Limb (tissue), 2 donors: Measurements from ENCODE around the gene CALHM6.

Source experiments
- DNase-seq, 2 donors: peaks; one replicate each; pipeline ENCODE4 v3.0.0-alpha.2; 2016; ENCODE audit errors: extremely low spot score in 2 of 2

The CALHM6 gene

GRCh38 chr6:116461331-116461931 is at the start of gene CALHM6:
Gene CALHM6, plus strand, starts transcription at chr6:116461375. Its CDS starts 555 bp downstream, at chr6:116461930.
- DNase-seq, result no peak

- DNase-seq, result no peak
Observed at GRCh38 chr6:116412270-116412669, 48.9 kb upstream of the CALHM6 start.

GRCh38 chr6:116413357-116413756 is 47.8 kb upstream of the CALHM6 start:
- DNase-seq, result no peak

- no peak for DNase-seq
Observed at GRCh38 chr6:116417661-116418060, 43.5 kb upstream of the CALHM6 start.

GRCh38 chr6:116419069-116419786 is 41.9 kb upstream of the CALHM6 start:
- DNase-seq, result no peak

- no peak for DNase-seq
Observed at GRCh38 chr6:116420341-116420740, 40.8 kb upstream of the CALHM6 start.

GRCh38 chr6:116422238-116422637 is 38.9 kb upstream of the CALHM6 start:
- DNase-seq, result no peak

GRCh38 chr6:116424001-116424400 is 37.2 kb upstream of the CALHM6 start:
- no peak for DNase-seq

GRCh38 chr6:116426551-116426950 is 34.6 kb upstream of the CALHM6 start:
- no peak for DNase-seq

GRCh38 chr6:116429111-116429510 is 32.1 kb upstream of the CALHM6 start:
- DNase-seq, result no peak

GRCh38 chr6:116430860-116431259 is 30.3 kb upstream of the CALHM6 start:
- no peak for DNase-seq

GRCh38 chr6:116431964-116432595 is 29.1 kb upstream of the CALHM6 start:
- DNase-seq, result no peak

- DNase-seq, result no peak
Observed at GRCh38 chr6:116433206-116433712, 27.9 kb upstream of the CALHM6 start.

- no peak for DNase-seq
Observed at GRCh38 chr6:116434056-116434725, 27.0 kb upstream of the CALHM6 start.

GRCh38 chr6:116436586-116436985 is 24.6 kb upstream of the CALHM6 start:
- DNase-seq, result no peak

GRCh38 chr6:116437656-116438055 is 23.5 kb upstream of the CALHM6 start:
- no peak for DNase-seq

- DNase-seq, result no peak
Observed at GRCh38 chr6:116438590-116439448, 22.4 kb upstream of the CALHM6 start.

GRCh38 chr6:116439522-116440051 is 21.6 kb upstream of the CALHM6 start:
- DNase-seq, result no peak

- DNase-seq, result no peak
Observed at GRCh38 chr6:116443105-116443504, 18.1 kb upstream of the CALHM6 start.

GRCh38 chr6:116444092-116444491 is 17.1 kb upstream of the CALHM6 start:
- peak in 1 of 2 donors; percentile 43 for DNase-seq

GRCh38 chr6:116444575-116444974 is 16.6 kb upstream of the CALHM6 start:
- DNase-seq, result no peak
